ENCODE measurements around the gene NHEJ1. TPM values are rescaled to one million over a fixed set of nuclear protein-coding genes. Genes with fewer than 3 reads are reported as not detected.

NHEJ1 gene
- total and polyA plus RNA-seq, 2 of the 13 experiments (the other 11 are each of a cell fraction or from before 2014, with no cell fraction given) = 30.0 to 30.7 TPM

DNA sequence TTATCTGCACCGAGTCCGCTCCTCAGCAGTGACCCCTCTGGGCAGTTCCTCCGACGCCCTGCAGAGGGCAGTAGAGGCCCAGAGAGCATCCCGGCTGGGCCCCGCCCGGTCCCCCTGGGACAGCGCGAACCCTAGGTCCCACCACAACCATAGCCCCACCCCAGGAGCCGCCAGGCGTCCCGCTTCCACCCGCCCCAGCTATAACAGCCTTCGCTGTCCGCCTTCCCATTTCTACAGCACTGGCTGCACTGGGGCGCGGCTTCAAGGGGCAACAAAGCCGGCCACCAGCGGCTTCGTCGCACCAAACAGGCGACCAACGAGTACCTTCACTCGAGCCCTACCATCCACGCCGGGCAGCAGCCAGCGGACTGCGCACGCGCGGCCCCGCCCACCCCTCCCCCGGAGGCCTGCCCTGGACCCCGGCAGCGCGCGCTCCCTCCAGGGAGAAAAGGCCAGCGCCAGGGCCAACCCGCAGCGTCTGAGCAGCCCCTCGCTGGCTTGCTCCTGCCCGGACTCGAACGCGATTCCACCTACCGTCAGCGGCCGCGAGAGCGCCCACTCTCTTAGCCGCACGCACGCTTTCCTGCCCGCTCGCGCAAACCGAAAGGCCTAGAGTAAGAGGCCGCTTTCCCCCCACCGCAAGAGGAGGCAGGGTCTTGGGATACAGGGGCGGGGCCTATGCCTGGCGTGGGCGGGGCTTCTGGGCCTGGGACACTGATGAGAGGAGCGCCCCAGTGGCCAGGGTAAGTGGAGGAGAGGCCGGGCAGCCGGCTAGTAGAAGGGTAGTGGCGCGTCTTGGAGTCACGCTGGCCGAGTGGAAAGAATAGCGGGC lies at the start of gene NHEJ1 (continued):
- TF ChIP-seq ZNF737 (CRISPR knock-in tag; IDR thresholded peaks at IDR 0.05; ENCODE audit: borderline replicate concordance) (no peak), SIX1 (CRISPR knock-in tag; IDR thresholded peaks at IDR 0.05; ENCODE audit: borderline replicate concordance) (peak; percentile 25; the same call in 1 of the 2 replicates), ZNF768 (CRISPR knock-in tag; IDR thresholded peaks at IDR 0.05) (peak; percentile 74), MED13 (CRISPR knock-in tag; IDR thresholded peaks at IDR 0.05) (peak; percentile 87), ZNF709 (CRISPR knock-in tag; IDR thresholded peaks at IDR 0.05) (peak; percentile 94; the same call in 1 of the 2 replicates), FOSL1 (CRISPR knock-in tag; IDR thresholded peaks at IDR 0.05; ENCODE audit: borderline replicate concordance) (no peak), ZBTB38 (CRISPR knock-in tag; IDR thresholded peaks at IDR 0.05) (peak; percentile 56), SNAPC2 (CRISPR knock-in tag; IDR thresholded peaks at IDR 0.05) (peak; percentile 94), ZNF430 (CRISPR knock-in tag; IDR thresholded peaks at IDR 0.05) (peak; percentile 74), PPARG (CRISPR knock-in tag; conservative IDR thresholded peaks at IDR 0.05) (peak; percentile 62), KLF6 (CRISPR knock-in tag; IDR thresholded peaks at IDR 0.05) (peak; percentile 95), ZNF263 (CRISPR knock-in tag; IDR thresholded peaks at IDR 0.05) (peak; percentile 70; the same call in 1 of the 2 replicates), ZNF672 (CRISPR knock-in tag; IDR thresholded peaks at IDR 0.05) (no peak)
- TF ChIP-seq, protein P1, sequence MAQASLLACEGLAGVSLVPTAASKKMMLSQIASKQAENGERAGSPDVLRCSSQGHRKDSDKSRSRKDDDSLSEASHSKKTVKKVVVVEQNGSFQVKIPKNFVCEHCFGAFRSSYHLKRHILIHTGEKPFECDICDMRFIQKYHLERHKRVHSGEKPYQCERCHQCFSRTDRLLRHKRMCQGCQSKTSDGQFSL (CRISPR knock-in tag; IDR thresholded peaks at IDR 0.05) = peak; percentile 95
- TF ChIP-seq, protein P2, sequence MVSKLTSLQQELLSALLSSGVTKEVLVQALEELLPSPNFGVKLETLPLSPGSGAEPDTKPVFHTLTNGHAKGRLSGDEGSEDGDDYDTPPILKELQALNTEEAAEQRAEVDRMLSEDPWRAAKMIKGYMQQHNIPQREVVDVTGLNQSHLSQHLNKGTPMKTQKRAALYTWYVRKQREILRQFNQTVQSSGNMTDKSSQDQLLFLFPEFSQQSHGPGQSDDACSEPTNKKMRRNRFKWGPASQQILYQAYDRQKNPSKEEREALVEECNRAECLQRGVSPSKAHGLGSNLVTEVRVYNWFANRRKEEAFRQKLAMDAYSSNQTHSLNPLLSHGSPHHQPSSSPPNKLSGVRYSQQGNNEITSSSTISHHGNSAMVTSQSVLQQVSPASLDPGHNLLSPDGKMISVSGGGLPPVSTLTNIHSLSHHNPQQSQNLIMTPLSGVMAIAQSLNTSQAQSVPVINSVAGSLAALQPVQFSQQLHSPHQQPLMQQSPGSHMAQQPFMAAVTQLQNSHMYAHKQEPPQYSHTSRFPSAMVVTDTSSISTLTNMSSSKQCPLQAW (CRISPR knock-in tag; IDR thresholded peaks at IDR 0.05) = peak; percentile 78
- TF ChIP-seq, protein P3, sequence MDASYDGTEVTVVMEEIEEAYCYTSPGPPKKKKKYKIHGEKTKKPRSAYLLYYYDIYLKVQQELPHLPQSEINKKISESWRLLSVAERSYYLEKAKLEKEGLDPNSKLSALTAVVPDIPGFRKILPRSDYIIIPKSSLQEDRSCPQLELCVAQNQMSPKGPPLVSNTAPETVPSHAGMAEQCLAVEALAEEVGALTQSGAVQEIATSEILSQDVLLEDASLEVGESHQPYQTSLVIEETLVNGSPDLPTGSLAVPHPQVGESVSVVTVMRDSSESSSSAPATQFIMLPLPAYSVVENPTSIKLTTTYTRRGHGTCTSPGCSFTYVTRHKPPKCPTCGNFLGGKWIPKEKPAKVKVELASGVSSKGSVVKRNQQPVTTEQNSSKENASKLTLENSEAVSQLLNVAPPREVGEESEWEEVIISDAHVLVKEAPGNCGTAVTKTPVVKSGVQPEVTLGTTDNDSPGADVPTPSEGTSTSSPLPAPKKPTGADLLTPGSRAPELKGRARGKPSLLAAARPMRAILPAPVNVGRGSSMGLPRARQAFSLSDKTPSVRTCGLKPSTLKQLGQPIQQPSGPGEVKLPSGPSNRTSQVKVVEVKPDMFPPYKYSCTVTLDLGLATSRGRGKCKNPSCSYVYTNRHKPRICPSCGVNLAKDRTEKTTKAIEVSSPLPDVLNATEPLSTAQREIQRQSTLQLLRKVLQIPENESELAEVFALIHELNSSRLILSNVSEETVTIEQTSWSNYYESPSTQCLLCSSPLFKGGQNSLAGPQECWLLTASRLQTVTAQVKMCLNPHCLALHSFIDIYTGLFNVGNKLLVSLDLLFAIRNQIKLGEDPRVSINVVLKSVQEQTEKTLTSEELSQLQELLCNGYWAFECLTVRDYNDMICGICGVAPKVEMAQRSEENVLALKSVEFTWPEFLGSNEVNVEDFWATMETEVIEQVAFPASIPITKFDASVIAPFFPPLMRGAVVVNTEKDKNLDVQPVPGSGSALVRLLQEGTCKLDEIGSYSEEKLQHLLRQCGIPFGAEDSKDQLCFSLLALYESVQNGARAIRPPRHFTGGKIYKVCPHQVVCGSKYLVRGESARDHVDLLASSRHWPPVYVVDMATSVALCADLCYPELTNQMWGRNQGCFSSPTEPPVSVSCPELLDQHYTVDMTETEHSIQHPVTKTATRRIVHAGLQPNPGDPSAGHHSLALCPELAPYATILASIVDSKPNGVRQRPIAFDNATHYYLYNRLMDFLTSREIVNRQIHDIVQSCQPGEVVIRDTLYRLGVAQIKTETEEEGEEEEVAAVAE (CRISPR knock-in tag; IDR thresholded peaks at IDR 0.05; ENCODE audit: borderline replicate concordance) = peak; percentile 86
- TF ChIP-seq, protein P4, sequence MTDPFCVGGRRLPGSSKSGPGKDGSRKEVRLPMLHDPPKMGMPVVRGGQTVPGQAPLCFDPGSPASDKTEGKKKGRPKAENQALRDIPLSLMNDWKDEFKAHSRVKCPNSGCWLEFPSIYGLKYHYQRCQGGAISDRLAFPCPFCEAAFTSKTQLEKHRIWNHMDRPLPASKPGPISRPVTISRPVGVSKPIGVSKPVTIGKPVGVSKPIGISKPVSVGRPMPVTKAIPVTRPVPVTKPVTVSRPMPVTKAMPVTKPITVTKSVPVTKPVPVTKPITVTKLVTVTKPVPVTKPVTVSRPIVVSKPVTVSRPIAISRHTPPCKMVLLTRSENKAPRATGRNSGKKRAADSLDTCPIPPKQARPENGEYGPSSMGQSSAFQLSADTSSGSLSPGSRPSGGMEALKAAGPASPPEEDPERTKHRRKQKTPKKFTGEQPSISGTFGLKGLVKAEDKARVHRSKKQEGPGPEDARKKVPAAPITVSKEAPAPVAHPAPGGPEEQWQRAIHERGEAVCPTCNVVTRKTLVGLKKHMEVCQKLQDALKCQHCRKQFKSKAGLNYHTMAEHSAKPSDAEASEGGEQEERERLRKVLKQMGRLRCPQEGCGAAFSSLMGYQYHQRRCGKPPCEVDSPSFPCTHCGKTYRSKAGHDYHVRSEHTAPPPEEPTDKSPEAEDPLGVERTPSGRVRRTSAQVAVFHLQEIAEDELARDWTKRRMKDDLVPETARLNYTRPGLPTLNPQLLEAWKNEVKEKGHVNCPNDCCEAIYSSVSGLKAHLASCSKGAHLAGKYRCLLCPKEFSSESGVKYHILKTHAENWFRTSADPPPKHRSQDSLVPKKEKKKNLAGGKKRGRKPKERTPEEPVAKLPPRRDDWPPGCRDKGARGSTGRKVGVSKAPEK (CRISPR knock-in tag; IDR thresholded peaks at IDR 0.05; ENCODE audit: borderline replicate concordance) = no peak
- TF ChIP-seq, protein P5, sequence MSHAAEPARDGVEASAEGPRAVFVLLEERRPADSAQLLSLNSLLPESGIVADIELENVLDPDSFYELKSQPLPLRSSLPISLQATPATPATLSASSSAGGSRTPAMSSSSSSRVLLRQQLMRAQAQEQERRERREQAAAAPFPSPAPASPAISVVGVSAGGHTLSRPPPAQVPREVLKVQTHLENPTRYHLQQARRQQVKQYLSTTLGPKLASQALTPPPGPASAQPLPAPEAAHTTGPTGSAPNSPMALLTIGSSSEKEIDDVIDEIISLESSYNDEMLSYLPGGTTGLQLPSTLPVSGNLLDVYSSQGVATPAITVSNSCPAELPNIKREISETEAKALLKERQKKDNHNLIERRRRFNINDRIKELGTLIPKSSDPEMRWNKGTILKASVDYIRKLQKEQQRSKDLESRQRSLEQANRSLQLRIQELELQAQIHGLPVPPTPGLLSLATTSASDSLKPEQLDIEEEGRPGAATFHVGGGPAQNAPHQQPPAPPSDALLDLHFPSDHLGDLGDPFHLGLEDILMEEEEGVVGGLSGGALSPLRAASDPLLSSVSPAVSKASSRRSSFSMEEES (CRISPR knock-in tag; IDR thresholded peaks at IDR 0.05) = 0 out of 2 replicates have a peak, but pooled peaks have one; percentile 12

Data from HepG2 (cell line).